WERI-Rb-1 (cell line): ENCODE data around the gene SSTR4.
"Not testable (repeated sequence)": the region's sequence is repeated elsewhere in the genome, so short reads cannot be mapped to it uniquely, and the experiment has no call there.

Experiments used
- DNase-seq: peaks from one replicate; pipeline ENCODE4 v3.0.0-alpha.2; 2020
- H3K27ac ChIP-seq: fragments of 250-450 bp; sonication (Bioruptor Pico); 2 replicates; pipeline ENCODE4 v1.5.1; 2020; ENCODE audit warnings: mild to moderate bottlenecking, moderate library complexity
- H3K27me3 ChIP-seq: fragments of 250-450 bp; sonication (Bioruptor Pico); 2 replicates; pipeline ENCODE4 v1.5.1; 2021; ENCODE audit warnings: mild to moderate bottlenecking, low read depth, moderate library complexity; ENCODE audit not compliant: insufficient read depth, severe bottlenecking
- H3K36me3 ChIP-seq: fragments of 250-450 bp; sonication (Bioruptor Pico); 2 replicates; pipeline ENCODE4 v1.5.1; 2020; ENCODE audit warnings: mild to moderate bottlenecking, moderate library complexity
- H3K4me3 ChIP-seq: 2 replicates; pipeline ENCODE4 v1.5.1; 2011; ENCODE audit warnings: low read depth, mild to moderate bottlenecking, control low read depth, low read length
- H3K9me3 ChIP-seq: fragments of 250-450 bp; sonication (Bioruptor Pico); 2 replicates; pipeline ENCODE4 v1.5.1; 2021; ENCODE audit warnings: mild to moderate bottlenecking, moderate library complexity; ENCODE audit not compliant: severe bottlenecking
- CTCF ChIP-seq: IDR thresholded peaks from 2 replicates; pipeline ENCODE4 v1.5.1; 2011; ENCODE audit warnings: low read depth, mild to moderate bottlenecking, control low read depth, inconsistent platforms, low read length

The SSTR4 gene

GRCh38 chr20:23020230-23021018 lies 14.7 kb upstream of the SSTR4 start:
- H3K36me3 ChIP-seq = no peaks in the 10 kb centered on the region
- no peak for TF ChIP-seq CTCF
- no peak overlapping the region for H3K4me3 ChIP-seq
- no peak overlapping the region for H3K27ac ChIP-seq
- H3K27me3 ChIP-seq = peaks cover 79% of the 10 kb centered on the region
- H3K9me3 ChIP-seq = no peaks in the 10 kb centered on the region
- no peak for DNase-seq

- Histone ChIP-seq H3K9me3 (no peaks in the 10 kb centered on the region), H3K27ac (no peak overlapping the region), H3K27me3 (peaks cover 85% of the 10 kb centered on the region), H3K36me3 (no peaks in the 10 kb centered on the region), H3K4me3 (no peak overlapping the region)
- DNase-seq = no peak
- no peak for TF ChIP-seq CTCF
Measured at GRCh38 chr20:23021541-23021940, 13.6 kb upstream of the SSTR4 start.

GRCh38 chr20:23021951-23022350 lies 13.2 kb upstream of the SSTR4 start:
- DNase-seq = no peak
- TF ChIP-seq CTCF = no peak
- H3K36me3 ChIP-seq = no peaks in the 10 kb centered on the region

GRCh38 chr20:23022849-23023248 lies 12.3 kb upstream of the SSTR4 start:
- TF ChIP-seq CTCF = no peak
- H3K4me3 ChIP-seq = no peak overlapping the region
- H3K36me3 ChIP-seq = no peaks in the 10 kb centered on the region
- no peak for DNase-seq
- H3K27me3 ChIP-seq = peaks cover 93% of the 10 kb centered on the region
- no peak overlapping the region for H3K27ac ChIP-seq
- H3K9me3 ChIP-seq = no peaks in the 10 kb centered on the region

More at GRCh38 chr20:23021951-23022350, 13.2 kb upstream of the SSTR4 start:
- Histone ChIP-seq H3K27me3 (peaks cover 89% of the 10 kb centered on the region), H3K9me3 (no peaks in the 10 kb centered on the region), H3K27ac (no peak overlapping the region), H3K4me3 (no peak overlapping the region)

- Histone ChIP-seq H3K27ac (no peak overlapping the region), H3K27me3 (peaks cover 93% of the 10 kb centered on the region), H3K4me3 (no peak overlapping the region), H3K36me3 (no peaks in the 10 kb centered on the region), H3K9me3 (no peaks in the 10 kb centered on the region)
- TF ChIP-seq CTCF = peak; percentile 14; the same call in 1 of the 2 replicates
- DNase-seq = no peak
Measured at GRCh38 chr20:23023621-23024177, 11.4 kb upstream of the SSTR4 start.

GRCh38 chr20:23024701-23025100 lies 10.4 kb upstream of the SSTR4 start:
- no peak for DNase-seq
- no peaks in the 10 kb centered on the region for H3K9me3 ChIP-seq
- no peaks in the 10 kb centered on the region for H3K36me3 ChIP-seq
- no peak overlapping the region for H3K27ac ChIP-seq
- H3K4me3 ChIP-seq = no peak overlapping the region
- TF ChIP-seq CTCF = no peak
- peaks cover 91% of the 10 kb centered on the region for H3K27me3 ChIP-seq

GRCh38 chr20:23025503-23025902 lies 9.6 kb upstream of the SSTR4 start:
- DNase-seq, H3K9me3 ChIP-seq, H3K36me3 ChIP-seq, H3K4me3 ChIP-seq, H3K27ac ChIP-seq: not testable (repeated sequence)
- H3K27me3 ChIP-seq = peaks cover 91% of the 10 kb centered on the region
